Activated CD4-positive, alpha-beta memory T cell treated with anti-CD3 and anti-CD28 coated beads, Interleukin-2, amount 10 ng/mL, durations not matched to agents 7 days and 5 days (primary cell): ENCODE results near the gene CDS2. TPM values are rescaled to one million over a fixed set of nuclear protein-coding genes. Genes with fewer than 3 reads are reported as not detected.
A peak's percentile ranks its signal among the peaks of the same experiment; 100 is the strongest.

ENCODE experiments used
- CTCF ChIA-PET: fragments of 350-600 bp; sonication (Branson Sonifier 250); formaldehyde crosslinking; loops from one replicate; lab custom pipeline; 2021; ENCODE audit warnings: antibody characterized with exemption, inconsistent platforms; lab: Charles Lee
- POLR2A ChIA-PET: fragments of 350-600 bp; sonication (Branson Sonifier 250); formaldehyde crosslinking; loops from one replicate; lab custom pipeline; 2021; ENCODE audit warnings: antibody characterized with exemption; lab: Charles Lee
- DNase-seq: peaks from one replicate; pipeline ENCODE4 v3.0.0-alpha.2; 2020
- H3K27ac Mint-ChIP-seq: one replicate; pipeline ENCODE4 v1.8.0; 2021; ENCODE audit warnings: mild to moderate bottlenecking, mixed read lengths
- H3K27me3 Mint-ChIP-seq: one replicate; pipeline ENCODE4 v1.8.0; 2021; ENCODE audit warnings: mixed read lengths
- H3K36me3 Mint-ChIP-seq: one replicate; pipeline ENCODE4 v1.8.0; 2021; ENCODE audit warnings: low read depth, mixed read lengths
- H3K4me1 Mint-ChIP-seq: one replicate; pipeline ENCODE4 v1.8.0; 2021; ENCODE audit warnings: mixed read lengths
- H3K4me3 Mint-ChIP-seq: one replicate; pipeline ENCODE4 v1.8.0; 2021; ENCODE audit warnings: mild to moderate bottlenecking, mixed read lengths
- H3K9me3 Mint-ChIP-seq: one replicate; pipeline ENCODE4 v1.8.0; 2021; ENCODE audit warnings: mixed read lengths
- total RNA-seq, 2 experiments: library from RNA; stranded (reverse); gene quantifications; one replicate each; pipeline ENCODE4 v1.2.3, GENCODE V29; 2021

CDS2 gene
- total RNA-seq, 2 experiments from 2014 or later, result 67.4 to 68.2 TPM

GRCh38 chr20:5205348-5206210, 78.8 kb downstream of the CDS2 start:
- H3K4me1 Mint-ChIP-seq, result no peaks in the 10 kb centered on the region
- H3K36me3 Mint-ChIP-seq, result no peaks in the 10 kb centered on the region
- H3K27ac Mint-ChIP-seq, result no peak overlapping the region
- ChIA-PET CTCF (interaction anchor here (0.6 to 12.0 kb wide), 17 partner anchors 9 to 293 kb away, joined by 3 to 109 read pairs (median 4); partner anchors contain the start of gene CDS2), POLR2A (no interaction called here)
- H3K27me3 Mint-ChIP-seq, result no peaks in the 10 kb centered on the region
- no peak overlapping the region for H3K4me3 Mint-ChIP-seq
- H3K9me3 Mint-ChIP-seq, result no peaks in the 10 kb centered on the region
- peak; percentile 73 for DNase-seq

GRCh38 chr20:5207138-5207537, 80.3 kb downstream of the CDS2 start:
- CTCF ChIA-PET, result interaction anchor here (1.2 to 12.0 kb wide), 6 partner anchors 9 to 81 kb away, joined by 3 to 109 read pairs (median 8); partner anchors contain the start of gene CDS2
- Mint-ChIP-seq H3K27ac (no peak overlapping the region), H3K27me3 (no peaks in the 10 kb centered on the region), H3K36me3 (no peaks in the 10 kb centered on the region), H3K4me3 (no peak overlapping the region), H3K4me1 (no peaks in the 10 kb centered on the region), H3K9me3 (no peaks in the 10 kb centered on the region)
- POLR2A ChIA-PET, result interaction anchor here (1.3 kb wide), 1 partner anchor 88 kb away, joined by 3 read pairs; no protein-coding TSS in a partner anchor
- DNase-seq, result no peak

- CTCF ChIA-PET, result interaction anchor here (0.7 to 12.0 kb wide), 3 partner anchors 9 to 86 kb away, joined by 3 to 109 read pairs (median 5); partner anchors contain the start of gene CDS2
- no peak overlapping the region for H3K4me3 Mint-ChIP-seq
- no peak overlapping the region for H3K27ac Mint-ChIP-seq
- no peaks in the 10 kb centered on the region for H3K36me3 Mint-ChIP-seq
- H3K9me3 Mint-ChIP-seq, result no peaks in the 10 kb centered on the region
- DNase-seq, result no peak
- H3K4me1 Mint-ChIP-seq, result no peaks in the 10 kb centered on the region
- H3K27me3 Mint-ChIP-seq, result no peaks in the 10 kb centered on the region
- POLR2A ChIA-PET, result interaction anchor here (0.6 kb wide), 1 partner anchor 9 kb away, joined by 3 read pairs; no protein-coding TSS in a partner anchor
Observed at GRCh38 chr20:5211803-5212714, 85.3 kb downstream of the CDS2 start.

GRCh38 chr20:5212907-5213487, 86.2 kb downstream of the CDS2 start:
- no peak for DNase-seq
- H3K9me3 Mint-ChIP-seq, result no peaks in the 10 kb centered on the region
- H3K36me3 Mint-ChIP-seq, result no peaks in the 10 kb centered on the region
- H3K4me1 Mint-ChIP-seq, result no peaks in the 10 kb centered on the region
- H3K27me3 Mint-ChIP-seq, result no peaks in the 10 kb centered on the region
- ChIA-PET CTCF (interaction anchor here (2.4 to 12.0 kb wide), 2 partner anchors 8 kb away, joined by 10 to 109 read pairs; no protein-coding TSS in a partner anchor), POLR2A (no interaction called here)
- H3K4me3 Mint-ChIP-seq, result no peak overlapping the region
- no peak overlapping the region for H3K27ac Mint-ChIP-seq

- no peaks in the 10 kb centered on the region for H3K36me3 Mint-ChIP-seq
- no peak overlapping the region for H3K27ac Mint-ChIP-seq
Observed at GRCh38 chr20:5214826-5215225, 88.0 kb downstream of the CDS2 start.

GRCh38 chr20:5215672-5216304, 89.0 kb downstream of the CDS2 start:
- DNase-seq, result no peak
- CTCF ChIA-PET, result interaction anchor here (1.0 to 2.4 kb wide), 4 partner anchors 8 to 11 kb away, joined by 3 to 10 read pairs (median 3); no protein-coding TSS in a partner anchor
- H3K4me3 Mint-ChIP-seq, result no peak overlapping the region
- H3K27me3 Mint-ChIP-seq, result no peaks in the 10 kb centered on the region
- no peaks in the 10 kb centered on the region for H3K9me3 Mint-ChIP-seq
- no peak overlapping the region for H3K27ac Mint-ChIP-seq
- POLR2A ChIA-PET, result no interaction called here
- no peaks in the 10 kb centered on the region for H3K36me3 Mint-ChIP-seq
- H3K4me1 Mint-ChIP-seq, result no peaks in the 10 kb centered on the region

More at GRCh38 chr20:5214826-5215225, 88.0 kb downstream of the CDS2 start:
- Mint-ChIP-seq H3K9me3 (no peaks in the 10 kb centered on the region), H3K4me3 (no peak overlapping the region), H3K4me1 (no peaks in the 10 kb centered on the region), H3K27me3 (no peaks in the 10 kb centered on the region)
- ChIA-PET POLR2A (no interaction called here), CTCF (interaction anchor here (2.4 to 12.0 kb wide), 2 partner anchors 6 to 10 kb away, joined by 10 to 109 read pairs; no protein-coding TSS in a partner anchor)
- DNase-seq, result no peak

GRCh38 chr20:5216663-5217062, 89.9 kb downstream of the CDS2 start:
- DNase-seq, result no peak
- POLR2A ChIA-PET, result no interaction called here
- Mint-ChIP-seq H3K27ac (no peak overlapping the region), H3K27me3 (no peaks in the 10 kb centered on the region), H3K4me3 (no peak overlapping the region), H3K9me3 (no peaks in the 10 kb centered on the region), H3K4me1 (no peaks in the 10 kb centered on the region), H3K36me3 (no peaks in the 10 kb centered on the region)
- CTCF ChIA-PET, result interaction anchor here (1.0 to 1.3 kb wide), 2 partner anchors 9 to 11 kb away, joined by 3 read pairs; no protein-coding TSS in a partner anchor

GRCh38 chr20:5217616-5218015, 90.8 kb downstream of the CDS2 start:
- H3K36me3 Mint-ChIP-seq, result no peaks in the 10 kb centered on the region
- ChIA-PET POLR2A (no interaction called here), CTCF (interaction anchor here (7.9 kb wide), 1 partner anchor 9 kb away, joined by 109 read pairs; no protein-coding TSS in a partner anchor)
- no peak overlapping the region for H3K4me3 Mint-ChIP-seq
- H3K27ac Mint-ChIP-seq, result no peak overlapping the region
- H3K4me1 Mint-ChIP-seq, result no peaks in the 10 kb centered on the region
- H3K27me3 Mint-ChIP-seq, result no peaks in the 10 kb centered on the region
- no peaks in the 10 kb centered on the region for H3K9me3 Mint-ChIP-seq
- no peak for DNase-seq

GRCh38 chr20:5220321-5221060, 93.7 kb downstream of the CDS2 start:
- Mint-ChIP-seq H3K4me3 (no peak overlapping the region), H3K36me3 (no peaks in the 10 kb centered on the region), H3K9me3 (no peaks in the 10 kb centered on the region), H3K27me3 (no peaks in the 10 kb centered on the region), H3K27ac (no peak overlapping the region), H3K4me1 (no peaks in the 10 kb centered on the region)
- CTCF ChIA-PET, result interaction anchor here (1.0 to 7.9 kb wide), 2 partner anchors 12 to 28 kb away, joined by 5 to 109 read pairs; no protein-coding TSS in a partner anchor
- POLR2A ChIA-PET, result interaction anchor here (1.4 kb wide), 1 partner anchor 94 kb away, joined by 4 read pairs; the partner anchor contains the start of gene CDS2
- DNase-seq, result no peak

- H3K27ac Mint-ChIP-seq, result no peak overlapping the region
- H3K36me3 Mint-ChIP-seq, result no peaks in the 10 kb centered on the region
- POLR2A ChIA-PET, result interaction anchor here (1.4 kb wide), 1 partner anchor 94 kb away, joined by 4 read pairs; the partner anchor contains the start of gene CDS2
- H3K9me3 Mint-ChIP-seq, result no peaks in the 10 kb centered on the region
- CTCF ChIA-PET, result interaction anchor here (0.7 to 7.9 kb wide), 3 partner anchors 12 to 95 kb away, joined by 3 to 109 read pairs (median 5); partner anchors contain the start of gene CDS2
- H3K4me1 Mint-ChIP-seq, result no peaks in the 10 kb centered on the region
- H3K27me3 Mint-ChIP-seq, result no peaks in the 10 kb centered on the region
- no peak overlapping the region for H3K4me3 Mint-ChIP-seq
- no peak for DNase-seq
Observed at GRCh38 chr20:5221061-5221430, 94.2 kb downstream of the CDS2 start.
